Measurements from ENCODE around the gene ZNF217. TPM values are rescaled to one million over a fixed set of nuclear protein-coding genes. Genes with fewer than 3 reads are reported as not detected.
"Not testable (repeated sequence)": the region's sequence is repeated elsewhere in the genome, so short reads cannot be mapped to it uniquely, and the experiment has no call there.

Gene ZNF217
- total RNA-seq, 1 donor from 2014 or later: 7.0 TPM

DNA sequence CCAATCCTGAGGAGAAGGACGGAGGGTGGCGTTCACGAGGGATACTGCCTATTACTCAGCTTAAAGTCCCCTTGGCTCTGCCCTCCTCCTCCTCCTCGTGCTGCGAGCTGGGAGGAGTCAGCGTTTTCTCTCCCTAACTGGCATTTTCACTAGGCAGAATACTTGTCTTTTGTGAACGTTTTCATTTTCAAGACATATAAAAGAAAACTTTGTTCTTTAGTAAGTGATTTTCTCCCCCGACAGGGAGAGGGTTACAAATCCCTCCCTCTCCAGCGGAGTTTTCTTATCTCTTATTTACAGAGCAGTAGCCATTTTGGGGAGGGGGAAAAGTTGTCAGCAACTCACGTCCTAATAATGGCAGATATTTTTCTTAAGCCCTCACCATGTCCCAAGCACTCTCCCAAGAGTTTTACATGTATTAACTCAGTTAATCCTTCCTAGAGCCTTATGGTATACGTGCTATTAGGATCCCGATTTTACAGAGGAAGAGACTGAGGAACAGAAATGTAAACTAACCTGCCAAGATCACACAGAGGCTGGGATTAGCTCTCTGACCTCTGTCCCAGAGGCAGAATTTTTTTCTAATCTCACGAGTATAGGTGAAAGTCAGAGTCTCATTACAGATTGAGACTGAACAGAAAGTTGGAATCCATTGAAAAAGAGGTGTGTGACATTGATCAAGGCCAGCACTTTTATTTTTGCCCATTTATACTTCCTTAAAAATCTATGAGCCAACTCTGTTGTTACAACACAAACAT, 30.0 kb upstream of the ZNF217 start:
- ATAC-seq (ENCODE audit: poor library complexity) (peak; percentile 91), DNase-seq (peak; percentile 70)
- intact Hi-C loops (cut with DNase I): loop anchor here (10.0 kb wide), 1 partner anchor 111 kb away; no protein-coding TSS in a partner anchor

DNA sequence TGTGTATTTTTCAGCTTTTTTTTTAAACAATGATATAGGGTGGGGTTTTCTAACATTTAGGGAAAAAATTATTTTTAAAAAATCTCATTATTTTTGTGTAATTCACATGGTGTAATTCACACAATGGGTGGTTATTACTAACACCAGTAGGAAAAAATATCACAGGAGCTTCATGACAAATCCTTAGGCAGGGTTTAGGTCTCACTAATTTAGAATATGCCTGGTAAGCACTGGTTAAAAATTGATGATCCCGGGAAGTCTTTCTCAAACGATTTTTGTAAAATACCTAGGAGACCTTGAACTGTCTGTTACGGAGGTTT, 29.5 kb upstream of the ZNF217 start:
- ATAC-seq (ENCODE audit: poor library complexity): no peak
- intact Hi-C loops (cut with DNase I): loop anchor here (10.0 kb wide), 1 partner anchor 112 kb away; no protein-coding TSS in a partner anchor
- no peak for DNase-seq

DNA sequence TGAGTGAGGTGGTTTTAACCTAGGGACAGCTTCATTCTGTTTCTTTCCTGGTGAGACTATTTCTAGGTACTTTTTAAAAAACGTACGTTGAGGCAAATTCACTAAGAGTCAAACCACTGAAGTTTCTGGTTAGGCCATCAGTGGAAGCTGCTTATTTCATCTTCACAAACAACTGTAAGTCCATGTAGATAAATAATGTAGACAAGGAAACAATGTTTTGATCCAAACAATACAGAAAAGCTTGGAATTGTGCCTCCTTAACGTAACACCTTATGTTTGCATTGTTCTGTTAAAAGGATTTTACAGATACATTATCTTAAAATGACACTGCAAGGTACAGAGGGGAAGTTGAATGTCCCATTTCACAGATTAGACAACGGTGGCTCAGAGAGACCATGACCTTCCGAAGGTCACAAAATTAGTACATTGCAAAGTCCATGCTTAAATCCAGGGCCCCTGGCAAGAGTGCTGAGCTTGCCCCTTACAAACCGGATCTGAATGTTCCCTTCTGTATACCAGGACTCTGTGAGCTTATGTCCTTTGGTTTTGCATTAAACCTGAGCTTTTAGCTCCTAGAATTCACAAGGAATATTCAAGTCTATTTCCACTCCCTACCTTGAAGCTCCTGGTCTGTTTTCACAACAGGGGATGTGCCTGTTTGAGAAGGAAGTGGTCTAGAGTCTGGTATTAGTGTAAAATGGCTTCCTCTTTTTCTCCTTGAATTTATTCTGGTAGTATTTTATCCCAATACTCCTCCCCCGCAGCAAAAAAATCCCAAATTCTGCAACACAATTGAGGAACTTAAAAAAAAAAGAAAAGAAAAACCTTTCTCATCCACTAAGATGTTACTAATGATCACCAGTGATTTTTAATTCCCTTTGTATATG, 28.9 kb upstream of the ZNF217 start:
- ATAC-seq (ENCODE audit: poor library complexity) (peak; percentile 13), DNase-seq (no peak)
- intact Hi-C loops (cut with DNase I): loop anchor here (10.0 kb wide), 1 partner anchor 112 kb away; no protein-coding TSS in a partner anchor

DNA sequence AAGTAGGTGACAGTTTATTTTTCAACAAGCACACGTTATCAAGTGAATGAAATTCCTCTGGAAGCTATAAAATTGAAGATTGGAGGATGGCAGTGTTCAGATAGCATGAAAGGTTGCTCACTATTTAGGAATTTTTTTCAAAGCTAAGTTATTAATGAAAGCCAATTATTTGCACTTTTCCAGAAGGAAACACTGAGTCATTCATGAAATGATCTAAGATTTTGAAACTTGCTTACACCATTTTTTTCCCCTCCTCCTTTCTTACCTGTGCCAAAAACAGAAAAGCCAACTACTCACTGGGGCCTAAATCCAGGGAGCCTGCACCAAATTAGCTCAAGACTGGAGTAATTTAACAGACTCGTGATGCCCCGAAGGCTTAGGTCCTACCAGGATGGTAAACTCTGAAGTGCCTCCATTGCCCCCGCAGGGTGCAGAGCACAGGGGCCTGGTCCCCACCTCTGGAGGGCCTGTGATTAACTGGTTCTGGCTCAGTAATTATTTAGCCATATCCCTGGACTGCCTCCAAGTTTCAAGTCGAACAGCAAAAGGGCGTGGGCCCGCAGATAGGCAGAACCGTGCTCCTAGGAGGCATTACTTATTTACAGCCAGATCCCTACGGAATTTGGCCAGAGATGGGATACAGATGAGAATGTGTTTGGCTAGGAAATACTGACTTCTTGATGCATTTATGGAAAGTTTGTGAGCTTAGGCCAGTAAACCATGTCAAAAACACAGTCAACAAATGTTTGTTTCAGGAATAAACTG, 28.0 kb upstream of the ZNF217 start:
- DNase-seq (peak; percentile 53), ATAC-seq (ENCODE audit: poor library complexity) (peak; percentile 60)
- intact Hi-C loops (cut with DNase I): loop anchor here (10.0 kb wide), 1 partner anchor 113 kb away; no protein-coding TSS in a partner anchor

DNA sequence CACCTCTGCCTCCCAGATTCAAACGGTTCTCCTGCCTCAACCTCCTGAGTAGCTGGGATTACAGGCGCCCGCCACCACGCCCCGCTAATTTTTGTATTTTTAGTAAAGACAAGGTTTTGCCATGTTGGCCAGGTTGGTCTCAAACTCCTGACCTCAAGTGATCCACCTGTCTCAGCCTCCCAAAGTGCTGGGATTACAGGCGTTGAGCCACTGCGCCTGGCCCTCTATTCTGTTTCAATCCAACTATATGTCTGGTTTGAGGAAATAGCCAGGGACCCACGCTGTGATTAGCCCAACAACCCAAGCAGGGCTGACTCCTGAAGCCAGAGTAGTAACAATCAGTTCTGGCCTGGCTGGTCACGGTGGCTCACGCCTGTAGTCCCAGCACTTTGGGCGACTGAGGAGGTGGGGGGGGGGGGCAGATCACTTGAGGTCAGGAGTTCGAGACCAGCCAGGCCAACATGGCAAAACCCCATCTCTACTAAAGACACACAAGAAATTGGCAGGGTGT, 24.9 kb upstream of the ZNF217 start:
- ATAC-seq (ENCODE audit: poor library complexity); intact Hi-C loops (cut with DNase I); DNase-seq: not testable (repeated sequence)

DNA sequence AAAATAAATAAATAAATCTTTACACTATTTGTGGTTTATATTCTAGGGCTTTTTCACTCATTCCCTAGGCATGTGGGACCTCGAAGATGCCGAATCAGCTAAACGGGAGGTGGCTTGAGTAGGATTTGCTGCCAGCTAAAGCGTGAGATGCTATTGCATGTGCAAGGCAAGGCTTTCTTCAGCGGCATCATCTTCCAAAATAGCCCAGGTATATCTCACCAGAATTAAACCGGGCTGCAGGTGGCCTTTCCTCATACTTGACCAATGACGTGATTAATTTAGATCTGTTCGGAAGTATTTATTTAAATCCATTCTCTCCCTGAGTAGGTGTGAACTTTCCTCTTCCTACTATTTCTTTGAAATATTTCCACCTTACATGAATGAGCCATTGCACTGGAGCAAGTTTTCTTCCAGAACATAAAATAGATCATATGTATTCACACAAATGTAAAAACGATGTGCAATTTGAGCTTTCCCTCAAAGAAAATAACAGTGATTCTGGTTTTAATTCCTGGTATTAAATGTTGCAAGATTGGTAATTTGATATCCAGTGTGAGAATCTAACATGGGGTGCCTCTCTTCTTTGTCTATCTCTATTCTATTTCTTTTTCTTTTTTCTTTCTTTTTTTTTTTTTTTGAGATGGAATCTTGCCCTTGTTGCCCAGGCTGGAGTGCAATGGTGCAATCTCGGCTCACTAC, 24.3 kb upstream of the ZNF217 start:
- intact Hi-C loops (cut with DNase I): no loop called here
- ATAC-seq (ENCODE audit: poor library complexity) (no peak), DNase-seq (no peak)

DNA sequence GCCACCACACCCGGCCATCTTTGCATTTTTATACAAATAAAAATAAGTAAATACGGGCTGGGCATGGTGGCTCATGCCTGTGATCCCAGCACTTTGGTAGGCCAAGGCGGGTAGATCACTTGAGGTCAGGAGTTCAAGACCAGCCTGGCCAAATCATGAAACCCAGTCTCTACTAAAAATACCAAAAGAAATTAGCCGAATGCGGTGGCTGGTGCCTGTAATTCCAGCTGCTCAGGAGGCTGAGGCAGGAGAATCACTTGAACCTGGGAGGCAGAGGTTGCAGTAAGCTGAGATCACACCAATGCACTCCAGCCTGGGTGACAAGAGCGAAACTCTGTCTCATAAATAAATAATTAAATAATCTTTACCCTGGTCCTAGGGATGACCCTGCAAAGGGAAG, 22.9 kb upstream of the ZNF217 start:
- intact Hi-C loops (cut with DNase I); DNase-seq; ATAC-seq (ENCODE audit: poor library complexity): not testable (repeated sequence)

DNA sequence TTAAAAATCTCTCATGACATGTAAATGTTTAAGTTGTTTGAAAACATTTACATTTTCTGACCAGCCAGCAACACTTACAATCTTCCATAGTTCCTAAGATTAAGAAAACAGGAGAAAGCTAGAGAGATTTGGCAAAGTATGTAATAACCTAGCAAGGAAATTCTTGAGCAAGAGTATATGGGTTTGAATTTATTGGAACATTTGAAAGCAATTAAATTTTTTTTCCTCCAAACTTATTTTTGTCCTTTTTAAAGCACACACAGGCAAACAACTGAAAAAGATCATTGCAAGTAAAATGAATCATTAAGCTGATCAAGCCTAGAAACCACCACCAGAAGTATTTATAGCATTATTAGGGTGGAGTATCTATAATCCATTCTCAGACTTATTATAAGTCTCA, 20.1 kb upstream of the ZNF217 start:
- no peak for ATAC-seq (ENCODE audit: poor library complexity)
- intact Hi-C loops (cut with DNase I): no loop called here

DNA sequence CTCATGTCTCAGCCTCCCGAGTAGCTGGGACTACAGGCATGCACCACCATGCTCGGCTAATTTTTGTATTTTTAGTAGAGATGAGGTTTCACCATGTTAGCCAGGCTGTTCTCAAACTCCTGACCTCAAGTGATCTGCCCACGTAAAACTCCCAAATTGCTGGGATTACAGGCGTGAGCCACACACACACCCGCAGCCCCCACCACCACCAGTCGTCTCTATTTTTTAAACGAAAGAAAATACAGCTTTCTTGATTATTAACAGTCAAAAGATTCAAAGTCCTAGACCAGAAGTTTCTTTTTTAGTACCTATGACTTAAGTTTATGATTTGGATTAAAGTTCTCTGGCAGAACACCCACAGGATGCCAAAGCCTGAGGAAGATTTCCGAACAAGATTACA, 18.6 kb upstream of the ZNF217 start:
- ATAC-seq (ENCODE audit: poor library complexity); intact Hi-C loops (cut with DNase I); DNase-seq: not testable (repeated sequence)

More for the DNA sequence above, 20.1 kb upstream of the ZNF217 start:
- no peak for DNase-seq

DNA sequence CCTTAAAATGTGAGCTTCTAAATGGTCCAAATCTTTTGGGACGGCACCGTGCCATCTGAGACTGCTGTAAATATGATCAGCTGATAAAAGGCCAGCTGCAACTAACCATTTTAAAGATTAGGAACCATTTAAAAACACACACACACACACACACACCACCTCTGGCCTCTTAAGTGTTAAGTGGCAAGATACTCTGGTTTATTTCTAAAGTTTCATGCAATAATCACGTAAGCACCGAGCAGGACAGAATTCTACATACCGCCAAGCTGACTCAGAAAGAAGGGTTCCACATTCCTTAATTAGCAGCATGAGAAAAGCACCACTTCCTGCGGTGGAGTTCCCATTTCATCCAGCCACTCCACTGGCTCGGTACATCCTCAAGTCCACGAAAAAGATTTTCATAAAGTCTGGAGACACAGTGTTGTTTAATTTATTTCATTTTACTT, 17.8 kb upstream of the ZNF217 start:
- intact Hi-C loops (cut with DNase I): no loop called here
- peak; percentile 62 for ATAC-seq (ENCODE audit: poor library complexity)
- no peak for DNase-seq

DNA sequence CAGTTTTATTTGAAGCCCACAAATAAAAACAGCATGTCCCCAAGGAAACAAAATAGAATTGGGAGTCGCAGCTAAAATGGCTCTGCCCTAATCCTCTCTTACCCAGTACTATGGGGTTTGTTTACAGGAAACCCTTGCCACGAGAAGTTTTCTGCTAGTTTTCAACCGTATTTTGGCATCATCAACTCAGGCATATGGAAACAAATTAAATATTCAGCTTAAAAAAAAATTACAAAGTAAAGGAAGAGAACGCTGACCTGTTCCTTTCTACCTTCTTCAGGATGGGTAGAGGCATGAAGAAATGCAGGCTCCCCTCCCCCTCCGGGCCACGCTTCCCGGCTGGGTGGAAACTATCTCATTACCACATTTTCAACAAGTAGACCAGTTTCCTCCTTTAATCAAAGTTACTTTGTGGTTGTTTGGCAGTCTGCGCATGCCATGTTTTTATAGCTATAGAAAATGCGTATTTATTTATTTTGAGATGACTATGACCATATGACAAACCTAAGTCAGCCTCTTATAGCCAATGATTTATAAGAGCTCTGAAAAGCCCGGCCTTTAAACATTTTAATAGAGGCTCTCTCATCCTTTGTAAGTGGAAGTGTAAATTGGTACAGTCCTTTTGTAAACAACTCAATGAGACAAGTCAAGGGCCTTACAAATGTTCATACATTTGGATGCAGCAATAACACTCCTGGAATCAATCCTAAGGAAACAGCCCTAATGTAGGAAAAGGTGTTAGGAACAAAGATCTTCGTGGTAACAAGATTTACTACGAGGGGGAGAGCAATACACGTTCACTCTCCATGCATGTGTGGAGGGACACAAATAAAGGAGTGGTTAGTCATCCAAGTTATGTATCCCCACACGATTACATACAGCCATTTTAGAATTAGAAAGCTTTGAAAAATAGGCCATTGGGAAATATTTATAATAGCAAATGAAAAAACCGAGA, 16.1 kb upstream of the ZNF217 start:
- DNase-seq (peak; percentile 71), ATAC-seq (ENCODE audit: poor library complexity) (peak; percentile 37)
- intact Hi-C loops (cut with DNase I): no loop called here

DNA sequence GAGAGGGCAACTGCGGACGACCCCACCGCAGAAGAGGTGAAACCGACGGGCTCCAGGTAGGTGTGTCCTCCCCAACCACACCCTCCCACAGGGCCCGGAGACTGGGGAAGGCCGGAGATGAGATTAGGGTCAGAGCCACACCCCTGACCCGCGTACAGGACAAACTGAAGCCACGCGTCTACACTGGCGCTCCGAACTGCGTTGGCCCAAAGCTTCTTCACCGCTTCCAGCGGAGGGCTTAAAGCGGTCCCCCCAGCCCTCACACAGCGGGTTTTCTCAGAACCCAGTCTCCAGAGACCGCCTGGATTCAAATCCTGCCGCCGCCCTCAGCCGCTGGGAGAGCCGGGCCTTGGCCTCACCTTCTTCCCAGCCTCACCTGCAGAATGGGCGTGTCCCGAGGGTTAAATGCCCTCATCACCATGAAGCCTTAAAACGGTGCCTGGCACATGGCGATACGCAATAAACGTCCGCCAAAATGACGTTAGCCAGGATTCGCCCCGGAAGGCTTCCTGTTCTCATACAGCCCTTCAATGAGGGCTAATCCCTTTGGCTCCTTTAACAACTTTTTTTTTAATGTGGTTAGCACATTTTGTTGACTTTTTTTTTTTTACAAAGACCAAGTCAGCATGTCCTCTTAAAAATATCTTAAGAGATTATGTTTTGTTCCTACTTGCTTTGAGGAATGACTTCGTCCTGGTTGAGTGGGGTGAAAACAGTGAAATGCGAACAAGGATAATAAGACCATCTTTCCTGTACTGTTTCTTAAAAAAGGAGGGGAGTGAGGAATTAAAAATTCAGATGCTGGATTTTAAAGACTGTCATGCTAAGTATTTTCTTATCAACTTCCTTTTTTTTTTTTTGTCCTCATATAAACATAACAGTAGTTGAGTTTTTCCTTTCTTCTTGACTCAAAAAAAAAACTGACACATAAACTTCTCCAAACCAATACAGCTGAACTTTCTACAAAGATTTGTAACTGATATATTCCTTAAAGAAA, 15.1 kb upstream of the ZNF217 start:
- DNase-seq (peak; percentile 55), ATAC-seq (ENCODE audit: poor library complexity) (peak; percentile 55)
- intact Hi-C loops (cut with DNase I): no loop called here

DNA sequence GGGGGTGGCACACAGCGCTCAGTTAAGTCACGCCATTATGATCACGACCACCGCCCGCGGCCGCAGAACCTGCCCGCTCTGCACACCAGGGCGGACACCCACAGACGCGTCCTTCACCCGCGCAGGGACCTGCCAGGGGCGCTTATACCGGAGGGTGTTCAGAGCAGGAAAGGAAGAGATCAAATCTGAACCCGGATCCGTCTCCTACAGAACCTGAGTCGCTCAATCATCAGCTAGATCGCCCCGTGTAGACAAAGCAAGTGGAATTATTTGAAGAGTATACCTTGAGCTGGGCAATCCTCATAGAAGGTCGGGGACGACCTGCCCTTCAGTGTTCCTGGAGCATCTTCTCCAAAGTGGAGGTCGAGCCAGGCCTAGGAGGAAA, 14.4 kb upstream of the ZNF217 start:
- intact Hi-C loops (cut with DNase I): no loop called here

DNA sequence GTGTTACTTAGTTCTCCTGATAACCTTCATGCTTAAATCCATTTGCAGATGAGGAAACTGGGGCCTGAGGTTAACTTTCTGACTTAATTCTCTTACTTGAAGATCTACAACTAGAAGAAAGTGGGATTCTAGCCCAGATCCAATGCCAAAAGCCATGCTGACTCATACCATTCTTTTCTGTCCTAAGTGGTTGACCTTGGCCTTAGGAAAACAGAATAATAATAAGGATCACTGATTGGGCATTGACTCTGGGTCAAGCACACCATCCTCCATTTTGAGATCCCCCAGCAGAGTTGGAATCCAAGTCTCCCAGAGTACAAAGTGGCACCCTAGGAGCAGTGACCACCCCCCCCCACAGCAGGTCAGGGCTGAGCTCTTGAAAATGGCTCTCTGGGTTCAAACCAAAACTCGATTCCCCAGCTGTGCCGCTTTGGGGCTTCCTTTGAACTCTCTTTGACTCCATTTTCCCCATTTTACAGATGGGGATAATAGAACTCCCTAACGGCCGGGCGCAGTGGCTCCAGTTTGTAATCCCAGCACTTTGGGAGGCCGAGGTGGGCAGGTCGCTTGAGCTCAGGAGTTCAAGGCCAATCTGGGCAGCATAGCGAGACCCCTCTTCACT, 12.8 kb upstream of the ZNF217 start:
- no peak for DNase-seq
- ATAC-seq (ENCODE audit: poor library complexity): no peak
- intact Hi-C loops (cut with DNase I): no loop called here

More for the DNA sequence above, 14.4 kb upstream of the ZNF217 start:
- no peak for ATAC-seq (ENCODE audit: poor library complexity)
- DNase-seq: no peak

DNA sequence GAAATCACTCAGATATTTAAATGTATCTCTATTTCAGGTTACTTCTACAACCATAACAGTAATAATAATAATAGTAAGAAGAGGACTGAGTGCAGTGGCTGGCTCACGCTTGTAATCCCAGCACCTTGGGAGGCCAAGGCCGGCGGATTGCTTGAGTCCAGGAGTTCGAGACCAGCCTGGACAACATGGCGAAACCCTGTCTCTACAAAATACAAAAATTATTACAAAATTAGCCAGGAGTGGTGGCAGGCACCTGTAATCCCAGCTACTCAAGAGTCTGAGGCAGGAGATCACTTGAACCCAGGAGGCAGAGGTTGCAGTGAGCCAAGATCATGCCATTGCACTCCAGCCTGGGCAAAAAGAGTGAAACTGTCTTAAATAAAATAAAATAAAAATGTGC, 11.8 kb upstream of the ZNF217 start:
- intact Hi-C loops (cut with DNase I); ATAC-seq (ENCODE audit: poor library complexity); DNase-seq: not testable (repeated sequence)
